Left ventricle myocardium inferior (tissue), 1 donor: ENCODE results near the gene CACNB2. TPM values are rescaled to one million over a fixed set of nuclear protein-coding genes. Genes with fewer than 3 reads are reported as not detected.

ENCODE experiments used
- DNase-seq: peaks from one replicate; pipeline ENCODE4 v3.0.0-alpha.2; 2020
- H3K27ac ChIP-seq: fragments of 200-600 bp; replicated peaks from 2 replicates; pipeline ENCODE4 v1.8.0; 2021
- H3K27me3 ChIP-seq: fragments of 200-600 bp; 2 replicates; pipeline ENCODE4 v1.8.0; 2021; ENCODE audit warnings: low read depth
- H3K36me3 ChIP-seq: fragments of 200-600 bp; 2 replicates; pipeline ENCODE4 v1.8.0; 2021
- H3K4me1 ChIP-seq: fragments of 200-600 bp; 2 replicates; pipeline ENCODE4 v1.8.0; 2021
- H3K4me3 ChIP-seq: fragments of 200-600 bp; 2 replicates; pipeline ENCODE4 v1.8.0; 2021; ENCODE audit warnings: mild to moderate bottlenecking, moderate library complexity
- H3K9me3 ChIP-seq: fragments of 200-600 bp; replicated peaks from 2 replicates; pipeline ENCODE4 v1.8.0; 2021
- intact Hi-C: fragments of 100-400 bp; cut with micrococcal nuclease; formaldehyde crosslinking; loops from one replicate; pipeline ENCODE4 v1.11.0; 2022
- total RNA-seq: library from RNA; stranded (reverse); fragmentation: NEBNext Ultra II Directional; extraction: Animal tissue kit (Norgen Biotek cat#: 25700); gene quantifications from one replicate; pipeline ENCODE4 v1.2.1, GENCODE V29; 2021
- TF ChIP-seq, protein P1 (sequence below): fragments of 200-600 bp; IDR thresholded peaks from 2 replicates; pipeline ENCODE4 v1.8.0; 2021; ENCODE audit warnings: antibody characterized with exemption, mild to moderate bottlenecking, borderline replicate concordance
- donor health status: DM: no; HTN: yes; CAD: no; lungs with severe emphysema.

CACNB2 gene
- total RNA-seq, 1 donor from 2014 or later: 38.1 TPM

DNA sequence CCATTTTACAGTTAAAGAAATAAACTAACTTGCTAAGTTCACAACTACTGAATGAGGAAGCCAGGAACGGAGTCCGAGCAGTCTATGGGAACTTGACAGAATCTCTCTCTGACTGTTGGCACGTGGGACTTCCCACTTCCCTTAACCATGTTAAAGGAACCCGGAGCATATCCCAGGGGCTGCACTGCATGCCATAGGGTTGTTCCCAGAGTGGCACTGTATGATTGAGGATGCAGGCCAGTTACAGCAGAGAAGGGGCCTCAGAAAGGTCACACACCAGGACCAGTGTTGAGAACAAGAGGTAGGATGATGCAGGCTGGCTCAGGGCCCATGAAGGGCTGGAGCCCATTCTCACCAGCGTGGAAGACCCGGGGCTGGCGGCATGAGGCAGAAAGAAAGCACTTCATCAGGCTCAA, 309.4 kb downstream of the CACNB2 start:
- Histone ChIP-seq H3K4me3 (no peak overlapping the region), H3K27ac (peak overlapping the region; percentile 57)
- intact Hi-C loops: no loop called here

DNA sequence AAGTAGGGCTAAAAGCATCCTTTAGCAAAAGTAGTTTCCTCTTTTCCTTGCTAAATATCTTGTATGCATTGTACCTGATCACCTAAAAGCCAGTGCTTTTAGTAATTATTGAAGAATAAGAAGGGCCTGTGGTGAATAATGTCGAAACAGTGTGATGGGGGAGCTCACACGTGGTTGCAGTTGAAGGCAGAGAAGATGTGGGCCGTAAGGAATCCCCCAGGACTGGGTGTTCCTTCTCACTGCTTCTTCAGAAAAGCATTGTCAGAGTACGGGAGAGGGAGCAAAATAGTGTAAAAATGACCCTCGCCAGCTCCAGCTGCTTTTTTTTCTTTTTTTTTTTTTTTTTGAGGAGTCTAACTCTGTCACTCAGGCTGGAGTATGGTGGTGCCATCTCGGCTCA, 310.1 kb downstream of the CACNB2 start:
- Histone ChIP-seq H3K27ac (peak overlapping the region; percentile 57), H3K4me1 (peaks cover 64% of the 10 kb centered on the region), H3K27me3 (no peaks in the 10 kb centered on the region), H3K9me3 (no peaks in the 10 kb centered on the region), H3K4me3 (no peak overlapping the region), H3K36me3 (no peaks in the 10 kb centered on the region)
- no peak for DNase-seq
- TF ChIP-seq, protein P1, sequence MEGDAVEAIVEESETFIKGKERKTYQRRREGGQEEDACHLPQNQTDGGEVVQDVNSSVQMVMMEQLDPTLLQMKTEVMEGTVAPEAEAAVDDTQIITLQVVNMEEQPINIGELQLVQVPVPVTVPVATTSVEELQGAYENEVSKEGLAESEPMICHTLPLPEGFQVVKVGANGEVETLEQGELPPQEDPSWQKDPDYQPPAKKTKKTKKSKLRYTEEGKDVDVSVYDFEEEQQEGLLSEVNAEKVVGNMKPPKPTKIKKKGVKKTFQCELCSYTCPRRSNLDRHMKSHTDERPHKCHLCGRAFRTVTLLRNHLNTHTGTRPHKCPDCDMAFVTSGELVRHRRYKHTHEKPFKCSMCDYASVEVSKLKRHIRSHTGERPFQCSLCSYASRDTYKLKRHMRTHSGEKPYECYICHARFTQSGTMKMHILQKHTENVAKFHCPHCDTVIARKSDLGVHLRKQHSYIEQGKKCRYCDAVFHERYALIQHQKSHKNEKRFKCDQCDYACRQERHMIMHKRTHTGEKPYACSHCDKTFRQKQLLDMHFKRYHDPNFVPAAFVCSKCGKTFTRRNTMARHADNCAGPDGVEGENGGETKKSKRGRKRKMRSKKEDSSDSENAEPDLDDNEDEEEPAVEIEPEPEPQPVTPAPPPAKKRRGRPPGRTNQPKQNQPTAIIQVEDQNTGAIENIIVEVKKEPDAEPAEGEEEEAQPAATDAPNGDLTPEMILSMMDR: no peak
- intact Hi-C loops: no loop called here

More for the DNA sequence above, 309.4 kb downstream of the CACNB2 start:
- Histone ChIP-seq H3K27me3 (no peaks in the 10 kb centered on the region), H3K9me3 (no peaks in the 10 kb centered on the region), H3K36me3 (no peaks in the 10 kb centered on the region), H3K4me1 (peaks cover 64% of the 10 kb centered on the region)
- DNase-seq: no peak
- TF ChIP-seq, protein P1: no peak

DNA sequence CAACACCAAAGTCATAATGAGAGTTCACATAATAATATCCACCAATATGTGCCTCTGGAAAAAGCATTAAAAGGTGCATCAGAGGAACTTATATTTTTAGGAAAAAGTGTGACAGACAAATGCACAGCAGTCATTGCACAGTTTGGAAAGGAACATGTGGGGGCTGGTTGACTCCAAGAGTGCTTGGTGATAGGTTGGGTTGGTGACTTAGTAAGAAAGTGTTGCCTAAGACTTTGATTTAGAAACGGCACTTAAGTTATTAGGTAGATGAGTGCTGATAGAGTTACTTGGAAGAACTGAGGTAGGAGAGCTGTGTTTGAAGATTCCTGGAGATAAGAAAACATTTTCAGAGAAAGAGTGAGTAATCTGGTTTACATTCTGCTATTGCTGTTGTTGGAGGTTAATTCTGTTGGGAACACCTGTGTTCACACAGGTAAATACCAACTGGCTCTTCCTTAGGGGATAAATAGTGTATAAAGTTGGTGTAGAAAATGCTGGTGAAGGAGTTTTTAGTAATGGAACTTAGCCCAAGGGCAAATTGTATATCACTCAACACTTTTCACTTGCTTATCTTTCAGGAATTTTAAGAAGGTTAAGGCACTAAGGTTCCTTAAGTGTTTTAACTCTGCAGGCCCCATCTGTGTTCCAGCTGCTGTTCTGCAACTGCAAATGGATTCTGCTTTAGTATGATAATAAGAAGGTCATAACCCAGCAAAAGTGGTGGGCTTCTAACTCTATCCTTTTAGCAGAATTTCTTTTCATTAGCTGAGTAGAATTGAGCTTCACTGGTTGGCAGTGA, 315.1 kb downstream of the CACNB2 start:
- DNase-seq: no peak
- Histone ChIP-seq H3K4me1 (peaks cover 43% of the 10 kb centered on the region), H3K36me3 (no peaks in the 10 kb centered on the region), H3K9me3 (no peaks in the 10 kb centered on the region), H3K27me3 (no peaks in the 10 kb centered on the region), H3K4me3 (no peak overlapping the region), H3K27ac (peak overlapping the region; percentile 79)
- TF ChIP-seq, protein P1: no peak
- intact Hi-C loops: no loop called here

DNA sequence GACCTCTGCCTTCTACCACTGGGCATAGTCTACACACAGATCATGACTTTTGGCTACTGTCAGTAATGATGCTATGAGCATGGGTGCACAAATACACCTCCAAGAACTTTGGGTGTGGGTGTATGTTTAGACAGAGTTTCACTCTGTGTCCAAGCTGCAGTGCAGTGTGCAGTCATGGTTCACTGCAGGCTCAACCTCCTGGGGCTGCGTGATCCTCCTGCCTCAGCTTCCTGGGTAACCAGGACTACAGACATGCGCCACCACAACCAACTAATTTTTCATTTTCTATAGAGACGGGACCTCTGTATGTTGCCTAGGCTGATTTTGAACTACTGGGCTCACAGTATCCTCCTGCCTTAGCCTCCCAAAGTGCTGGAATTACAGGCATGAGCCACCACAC, 316.8 kb downstream of the CACNB2 start:
- no peaks in the 10 kb centered on the region for H3K27me3 ChIP-seq
- DNase-seq: no peak
- H3K4me1 ChIP-seq: peaks cover 51% of the 10 kb centered on the region
- TF ChIP-seq, protein P1: no peak
- intact Hi-C loops: no loop called here
- H3K4me3 ChIP-seq: no peak overlapping the region
- no peaks in the 10 kb centered on the region for H3K9me3 ChIP-seq
- peak overlapping the region; percentile 79 for H3K27ac ChIP-seq
- no peaks in the 10 kb centered on the region for H3K36me3 ChIP-seq

DNA sequence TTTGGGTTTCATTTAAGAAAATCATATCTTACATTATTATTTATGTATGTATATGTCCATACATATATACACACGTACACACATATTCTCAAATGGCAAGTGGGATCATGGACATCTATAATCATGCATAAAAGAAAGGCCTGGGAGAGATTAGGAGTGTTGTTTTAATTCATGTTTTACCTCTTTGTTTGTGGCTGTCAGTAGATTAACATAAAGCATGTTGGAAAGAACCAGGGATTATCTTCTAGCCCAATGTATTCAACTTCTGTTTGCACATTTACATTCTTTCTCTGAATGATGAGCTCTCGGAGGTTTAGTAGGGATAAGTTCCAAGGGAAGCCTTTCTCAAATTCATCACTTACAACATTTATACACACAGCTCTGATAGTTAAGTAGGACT, 319.8 kb downstream of the CACNB2 start:
- no peak for DNase-seq
- H3K27me3 ChIP-seq: no peaks in the 10 kb centered on the region
- H3K27ac ChIP-seq: peak overlapping the region; percentile 79
- no peaks in the 10 kb centered on the region for H3K36me3 ChIP-seq
- H3K9me3 ChIP-seq: no peaks in the 10 kb centered on the region
- TF ChIP-seq, protein P1: no peak
- intact Hi-C loops: no loop called here
- no peak overlapping the region for H3K4me3 ChIP-seq
- H3K4me1 ChIP-seq: peaks cover 58% of the 10 kb centered on the region
